Stomach (tissue), 9 donors: ENCODE results near the gene SEMA4C. TPM values are rescaled to one million over a fixed set of nuclear protein-coding genes. Genes with fewer than 3 reads are reported as not detected.

ENCODE experiments used
- DNase-seq, 2 donors: peaks; one replicate each; pipeline versions ENCODE4 v3.0.0 to v3.0.0-alpha.2; 2013 to 2019
- H3K27ac ChIP-seq, 5 donors: fragments of 200-600 bp in 4 of 5; sonication (generic) in 4 of 5; one replicate each; pipeline ENCODE4 v1.5.1; 2013 to 2019; ENCODE audit warnings: mild to moderate bottlenecking in 1 of 5, moderate library complexity in 1 of 5
- H3K27me3 ChIP-seq, 3 donors: fragments of 200-600 bp; sonication (generic); one replicate each; pipeline ENCODE4 v1.5.1; 2017 to 2019; ENCODE audit warnings: mixed run types in 1 of 3
- H3K36me3 ChIP-seq, 4 donors: fragments of 200-600 bp; sonication (generic); 1 replicate in 3 of 4; 2 replicates in 1 of 4; pipeline ENCODE4 v1.5.1; 2016 to 2019
- H3K4me1 ChIP-seq, 4 donors: fragments of 200-600 bp; sonication (generic); one replicate each; pipeline ENCODE4 v1.5.1; 2016 to 2019
- H3K4me3 ChIP-seq, 4 donors: fragments of 200-600 bp; sonication (generic) in 3 of 4; one replicate each; pipeline ENCODE4 v1.5.1; 2016 to 2019; ENCODE audit warnings: mild to moderate bottlenecking in 1 of 4
- H3K9me3 ChIP-seq, 4 donors: fragments of 200-600 bp; sonication (generic); one replicate each; pipeline ENCODE4 v1.5.1; 2016 to 2019
- EP300 ChIP-seq: sonication (generic); formaldehyde crosslinking; IDR thresholded peaks from one replicate; pipeline ENCODE4 v1.6.1; 2017; ENCODE audit warnings: antibody characterized with exemption
- POLR2A ChIP-seq, 4 donors: fragments of 450-650 bp; IDR thresholded peaks; one replicate each; pipeline ENCODE4 v1.6.1; 2016; ENCODE audit warnings: antibody characterized with exemption in 4 of 4, control low read depth in 2 of 4, mild to moderate bottlenecking in 1 of 4, moderate library complexity in 1 of 4
- POLR2AphosphoS5 ChIP-seq, 3 donors: sonication (generic); formaldehyde crosslinking; IDR thresholded peaks; one replicate each; pipeline ENCODE4 v1.6.1; 2016; ENCODE audit warnings: antibody characterized with exemption in 3 of 3
- WGBS, 5 donors: extraction: QIAGEN DNeasy Blood & Tissue Kit in 3 of 5; methylation state at CpG; one replicate each; pipeline versions ENCODE4 v1.1.5 to v1.1.7; 2013 to 2018; 5-methylcytosine and 5-hydroxymethylcytosine counted together
- intact Hi-C: fragments of 100-400 bp; cut with DNase I; formaldehyde crosslinking; loops from one replicate; pipeline ENCODE4 v1.15.1; 2023; ENCODE audit warnings: low total_unique reads
- polyA plus RNA-seq, 3 donors: library from polyadenylated mRNA; stranded (reverse); fragments of 200-250 nt; gene quantifications; one replicate each; pipeline ENCODE4 v1.2.3, GENCODE V29; 2013
- total RNA-seq, 5 donors: library from RNA; depleted of rRNA; stranded (reverse); fragments of >200 nt; gene quantifications; one replicate each; pipeline versions ENCODE4 v1.1.0 to v1.2.3, GENCODE V29; 2014 to 2016
- TF ChIP-seq, protein P1 (sequence below), 7 experiments: fragments of 450-650 bp in 4 of 7; fragments of 200-600 bp in 3 of 7; sonication (generic) in 3 of 7; IDR thresholded peaks; one replicate each; pipeline ENCODE4 v1.5.1; 2016 to 2019; ENCODE audit warnings: antibody characterized with exemption in 7 of 7, control low read depth in 2 of 7, mild to moderate bottlenecking in 1 of 7
- donor health status: healthy with polysubstance abuse.
- donor health status: Bipolar disorder and iron deficiency.
- donor health status: healthy.

SEMA4C gene
- total and polyA plus RNA-seq, 8 donors: 5.7 to 78.8 (median 18.0) TPM

DNA sequence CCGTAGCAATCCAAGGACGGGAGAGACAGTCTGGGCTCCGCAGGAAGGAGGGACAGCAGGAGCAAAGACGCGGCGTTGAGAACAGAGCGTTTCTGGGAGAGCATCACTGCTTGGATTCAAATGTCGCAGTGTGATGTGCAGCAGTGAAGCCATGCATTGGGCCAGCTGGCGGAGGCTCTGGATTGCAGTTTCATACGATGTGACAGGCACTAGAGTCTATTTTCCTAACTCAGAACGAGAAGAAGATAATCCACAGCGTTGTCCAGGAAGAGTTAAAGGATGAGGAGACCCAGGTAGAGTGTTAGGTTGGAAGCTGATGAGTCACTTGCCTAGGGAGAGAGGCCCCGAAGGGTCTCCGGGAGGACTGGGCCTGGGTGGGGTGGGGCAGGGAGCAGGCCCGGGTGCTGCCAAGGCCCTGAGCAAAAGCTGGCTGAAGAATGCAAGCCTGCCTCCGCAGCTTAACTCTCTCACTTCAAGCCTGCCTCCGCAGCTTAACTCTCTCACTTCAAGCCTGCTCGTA, 17.7 kb upstream of the SEMA4C start:
- intact Hi-C loops: no loop called here
- WGBS, 5 donors: 44 to 66% (median 56%) methylated on average over 18 of the region's 18 CpGs
- Histone ChIP-seq H3K9me3 (no peaks in the 10 kb centered on the region), H3K27ac (peak overlapping the region in 4 of 5 donors; percentile 56 to 79 (median 62)), H3K4me3 (no peak overlapping the region), H3K36me3 (no peaks in the 10 kb centered on the region), H3K27me3 (no peaks in the 10 kb centered on the region), H3K4me1 (peaks cover 36 to 63% (median 42%) of the 10 kb centered on the region in 4 donors)
- DNase-seq: peak in 1 of 2 donors; percentile 80
- peak in 1 of 3 donors; percentile 35 for TF ChIP-seq POLR2AphosphoS5 (IDR thresholded peaks at IDR 0.05)
- TF ChIP-seq, protein P1, sequence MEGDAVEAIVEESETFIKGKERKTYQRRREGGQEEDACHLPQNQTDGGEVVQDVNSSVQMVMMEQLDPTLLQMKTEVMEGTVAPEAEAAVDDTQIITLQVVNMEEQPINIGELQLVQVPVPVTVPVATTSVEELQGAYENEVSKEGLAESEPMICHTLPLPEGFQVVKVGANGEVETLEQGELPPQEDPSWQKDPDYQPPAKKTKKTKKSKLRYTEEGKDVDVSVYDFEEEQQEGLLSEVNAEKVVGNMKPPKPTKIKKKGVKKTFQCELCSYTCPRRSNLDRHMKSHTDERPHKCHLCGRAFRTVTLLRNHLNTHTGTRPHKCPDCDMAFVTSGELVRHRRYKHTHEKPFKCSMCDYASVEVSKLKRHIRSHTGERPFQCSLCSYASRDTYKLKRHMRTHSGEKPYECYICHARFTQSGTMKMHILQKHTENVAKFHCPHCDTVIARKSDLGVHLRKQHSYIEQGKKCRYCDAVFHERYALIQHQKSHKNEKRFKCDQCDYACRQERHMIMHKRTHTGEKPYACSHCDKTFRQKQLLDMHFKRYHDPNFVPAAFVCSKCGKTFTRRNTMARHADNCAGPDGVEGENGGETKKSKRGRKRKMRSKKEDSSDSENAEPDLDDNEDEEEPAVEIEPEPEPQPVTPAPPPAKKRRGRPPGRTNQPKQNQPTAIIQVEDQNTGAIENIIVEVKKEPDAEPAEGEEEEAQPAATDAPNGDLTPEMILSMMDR (IDR thresholded peaks at IDR 0.05): no peak

DNA sequence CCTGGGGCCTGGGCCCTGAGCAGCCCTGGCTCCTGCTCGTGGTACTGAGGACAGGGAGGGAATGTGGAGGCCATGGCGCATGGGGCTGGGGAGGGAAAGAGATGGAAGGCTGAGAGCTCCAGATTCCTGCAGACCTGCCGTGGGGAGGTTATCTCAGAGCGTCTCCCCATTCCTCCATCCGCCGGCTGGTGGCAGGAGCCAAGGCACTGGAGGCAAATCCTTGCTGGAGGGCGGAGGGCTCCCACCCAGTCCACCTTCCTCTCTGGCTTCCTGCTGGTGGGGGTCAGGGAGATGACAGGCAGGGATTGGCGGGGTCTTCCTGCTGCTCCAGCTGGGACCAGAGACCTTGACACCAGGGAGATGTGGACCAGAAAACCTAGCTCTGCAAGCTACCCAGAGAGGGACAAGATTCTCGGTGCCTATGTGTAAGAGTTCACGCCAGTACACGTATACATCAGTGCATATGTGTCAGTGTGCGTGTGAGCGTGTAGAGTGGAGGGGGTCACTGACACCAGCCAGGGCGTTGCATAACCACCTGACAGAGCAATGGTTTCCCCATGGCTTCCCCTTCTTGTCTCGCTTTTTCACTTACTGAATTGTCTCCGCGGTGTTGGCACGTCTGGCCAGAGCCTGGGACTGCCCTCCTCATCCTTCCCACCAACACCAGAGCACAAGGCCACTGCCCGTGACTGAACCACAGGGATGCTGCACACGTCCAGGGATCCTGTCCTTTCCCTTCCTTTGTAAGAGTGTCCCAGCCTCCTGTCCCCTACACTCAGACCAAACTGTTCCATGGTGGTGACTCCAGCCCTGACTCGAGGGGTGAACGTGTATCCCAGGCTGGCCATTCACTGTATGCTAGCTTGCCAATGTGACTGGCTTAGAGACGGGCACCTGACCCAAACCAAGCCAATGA, 15.8 kb upstream of the SEMA4C start:
- Histone ChIP-seq H3K36me3 (no peaks in the 10 kb centered on the region), H3K27ac (peak overlapping the region in 1 of 5 donors; percentile 79), H3K4me3 (no peak overlapping the region), H3K4me1 (peaks cover 24 to 45% (median 29%) of the 10 kb centered on the region in 4 donors), H3K9me3 (no peaks in the 10 kb centered on the region), H3K27me3 (no peaks in the 10 kb centered on the region)
- 88 to 93% (median 91%) methylated on average over 18 to 23 of the region's 23 CpGs for WGBS, 5 donors
- no peak for DNase-seq
- intact Hi-C loops: no loop called here
- TF ChIP-seq POLR2AphosphoS5 (IDR thresholded peaks at IDR 0.05): no peak
- TF ChIP-seq EP300: no peak
- TF ChIP-seq, protein P1 (IDR thresholded peaks at IDR 0.05): no peak
- TF ChIP-seq POLR2A (IDR thresholded peaks at IDR 0.05): no peak

DNA sequence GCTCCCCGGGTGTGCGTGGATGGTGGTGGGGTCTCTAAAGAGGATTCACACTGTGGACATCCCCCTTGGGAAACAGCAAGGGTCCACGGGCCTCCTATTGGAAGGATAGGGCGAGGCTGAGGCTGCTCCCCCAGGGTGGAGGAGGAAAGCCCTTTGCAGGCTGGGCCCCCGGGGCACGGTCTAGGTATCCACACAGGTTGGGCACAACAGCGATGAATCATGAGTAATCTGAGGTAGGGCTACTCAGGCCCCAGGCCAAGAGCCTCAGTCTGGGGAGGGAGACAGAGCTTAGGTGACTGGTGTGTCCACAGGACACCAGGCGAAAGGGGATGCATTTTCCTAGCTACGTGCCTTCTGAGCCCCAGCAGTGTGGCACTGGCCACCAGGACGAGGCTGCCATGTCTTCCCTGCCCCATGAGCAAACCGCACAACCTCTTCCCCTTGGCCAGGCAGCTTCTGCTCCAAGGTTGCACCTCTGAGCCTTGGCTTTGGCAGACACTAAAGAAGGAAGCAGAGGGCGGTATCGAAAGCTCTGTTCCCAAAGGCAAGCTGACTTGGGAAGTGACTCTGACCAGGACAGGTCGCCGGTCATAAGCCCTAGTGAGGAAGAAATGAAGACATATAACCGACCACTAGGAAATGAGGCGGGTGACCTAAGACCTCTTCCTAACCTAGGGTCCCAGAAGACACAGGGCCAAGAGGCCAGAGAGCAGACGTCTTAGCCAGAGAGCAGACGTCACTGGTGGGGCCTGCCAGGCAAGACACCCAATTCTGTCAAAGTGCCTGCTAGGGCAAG, 14.6 kb upstream of the SEMA4C start:
- Histone ChIP-seq H3K27me3 (no peaks in the 10 kb centered on the region), H3K9me3 (no peaks in the 10 kb centered on the region), H3K27ac (peak overlapping the region in 1 of 5 donors; percentile 7), H3K36me3 (no peaks in the 10 kb centered on the region), H3K4me3 (no peak overlapping the region), H3K4me1 (peaks cover 20 to 39% (median 26%) of the 10 kb centered on the region in 4 donors)
- WGBS, 5 donors: 79 to 88% (median 83%) methylated on average over 12 to 19 of the region's 19 CpGs
- no peak for DNase-seq
- no peak for TF ChIP-seq EP300
- TF ChIP-seq POLR2A (IDR thresholded peaks at IDR 0.05): no peak
- TF ChIP-seq, protein P1 (IDR thresholded peaks at IDR 0.05): no peak
- TF ChIP-seq POLR2AphosphoS5 (IDR thresholded peaks at IDR 0.05): no peak
- intact Hi-C loops: no loop called here

DNA sequence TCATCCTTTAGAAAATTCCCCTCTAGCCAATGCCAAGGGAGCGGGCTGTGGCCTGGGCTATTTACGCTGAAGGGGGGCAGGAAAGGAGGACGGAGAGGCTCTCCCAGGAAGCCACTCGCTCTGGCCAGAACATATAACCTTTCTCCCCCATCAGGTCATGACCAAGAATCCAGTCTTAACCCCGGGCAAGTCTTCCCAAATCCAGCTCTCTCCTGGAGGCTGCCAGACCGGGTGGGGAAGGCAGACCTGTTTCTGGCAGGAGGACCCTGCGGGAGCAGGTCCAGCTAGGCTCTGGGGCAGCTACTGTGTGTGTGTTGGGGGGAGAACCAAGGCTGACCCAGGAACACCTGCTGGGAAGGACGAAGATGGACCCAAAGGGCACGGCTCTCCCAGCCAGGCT, 13.4 kb upstream of the SEMA4C start:
- Histone ChIP-seq H3K27ac (no peak overlapping the region), H3K4me1 (peaks cover 12 to 28% (median 18%) of the 10 kb centered on the region in 4 donors), H3K4me3 (no peak overlapping the region), H3K27me3 (no peaks in the 10 kb centered on the region), H3K9me3 (no peaks in the 10 kb centered on the region), H3K36me3 (no peaks in the 10 kb centered on the region)
- 82 to 94% (median 83%) methylated on average over 7 to 9 of the region's 9 CpGs for WGBS, 5 donors
- DNase-seq: no peak
- intact Hi-C loops: no loop called here
- TF ChIP-seq POLR2AphosphoS5 (IDR thresholded peaks at IDR 0.05) (no peak), EP300 (no peak)
- TF ChIP-seq, protein P1 (IDR thresholded peaks at IDR 0.05): no peak
